ACHN (cell line): ENCODE measurements around the gene ZSCAN20.

Source experiments
- DNase-seq: peaks from one replicate; pipeline ENCODE4 v3.0.0-alpha.2; 2015
- in situ Hi-C: cut with HindIII; loops from 2 replicates; pipeline ENCODE4 v1.10.0; 2017; ENCODE audit warnings: low sequenced_read_pairs, low pct_ligation_motif_present, low pct_unique_long_range_greater_than_20kb

ZSCAN20 gene

DNA sequence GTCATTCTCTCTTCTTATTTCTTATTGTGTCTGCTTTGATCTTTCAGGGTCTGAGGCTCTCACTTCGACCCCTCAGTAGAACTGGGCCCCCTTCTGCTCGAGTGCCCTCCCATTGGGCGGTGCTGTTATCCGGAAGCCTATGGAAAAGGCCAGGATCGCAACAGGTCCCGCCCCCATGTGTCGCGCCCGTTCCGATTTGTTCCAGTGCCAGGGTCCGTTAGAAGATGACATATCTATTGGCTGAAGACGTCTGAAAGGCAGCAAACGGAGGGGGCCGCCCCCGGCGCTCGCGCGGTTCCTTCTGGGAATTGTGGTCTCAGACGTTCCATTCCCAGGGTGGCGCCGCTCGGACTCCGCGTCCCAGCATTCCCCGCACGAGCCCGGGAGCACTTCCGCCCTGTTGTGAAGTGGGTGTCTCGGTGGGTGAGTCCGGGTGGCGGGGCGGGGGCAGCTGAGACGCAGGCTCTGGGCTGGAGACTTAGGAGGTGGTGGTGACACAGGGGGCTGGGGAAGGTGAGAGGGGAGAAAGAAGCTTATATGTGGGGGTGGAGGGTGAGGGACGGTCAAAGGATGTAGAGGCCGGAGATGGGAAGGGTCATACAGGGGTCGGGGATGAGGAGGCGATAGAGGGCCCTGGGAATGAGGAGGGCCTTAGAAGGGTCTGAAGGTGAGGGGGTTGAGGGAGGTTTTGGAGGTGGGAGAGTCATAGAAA is at the start of gene ZSCAN20:
Gene ZSCAN20, plus strand, starts transcription at position 377 of the 712 bp plus-strand sequence. CDS start 6,644 bp downstream, outside the sequence.
- in situ Hi-C loops: no loop called here
- DNase-seq: peak; percentile 95

DNA sequence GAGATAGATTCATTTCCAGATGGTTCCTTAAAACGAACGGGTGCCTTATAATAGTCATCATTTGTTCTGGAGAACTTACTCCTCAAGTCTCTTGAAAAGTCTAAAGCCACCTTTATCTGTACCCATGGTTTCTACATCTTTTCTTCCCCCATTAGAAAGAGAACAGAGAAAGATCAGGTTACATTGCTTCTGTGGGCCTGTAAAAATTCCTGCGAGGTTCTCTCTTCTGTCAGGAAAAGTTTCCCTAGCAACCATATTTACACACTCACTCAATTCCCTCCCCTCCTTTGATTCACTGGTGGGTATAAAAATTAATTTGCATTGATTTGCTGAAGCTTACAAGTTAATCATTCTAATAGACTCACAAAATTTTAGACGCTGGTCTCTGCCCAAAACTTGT is 48.2 kb upstream of the ZSCAN20 start:
- DNase-seq: no peak
- in situ Hi-C loops: no loop called here

DNA sequence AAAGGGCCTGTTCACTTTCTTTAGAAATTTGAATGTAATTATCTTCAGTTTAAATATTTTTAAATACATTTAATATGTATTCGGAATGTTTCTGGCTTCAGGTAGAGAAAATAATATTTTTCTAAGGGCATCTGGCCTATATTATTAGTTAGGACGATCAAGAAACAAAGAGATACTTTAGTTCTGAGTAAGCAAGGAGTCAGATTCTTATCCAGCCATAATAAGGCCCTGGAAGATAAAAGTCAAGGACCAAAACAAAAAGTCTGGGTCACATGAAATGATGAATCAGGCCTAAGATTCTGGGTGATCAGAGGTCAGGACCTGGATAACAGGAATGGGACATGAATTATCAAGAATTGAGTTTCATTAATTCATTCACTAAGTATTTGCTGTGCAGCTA is 47.8 kb upstream of the ZSCAN20 start:
- in situ Hi-C loops: no loop called here
- DNase-seq: no peak

DNA sequence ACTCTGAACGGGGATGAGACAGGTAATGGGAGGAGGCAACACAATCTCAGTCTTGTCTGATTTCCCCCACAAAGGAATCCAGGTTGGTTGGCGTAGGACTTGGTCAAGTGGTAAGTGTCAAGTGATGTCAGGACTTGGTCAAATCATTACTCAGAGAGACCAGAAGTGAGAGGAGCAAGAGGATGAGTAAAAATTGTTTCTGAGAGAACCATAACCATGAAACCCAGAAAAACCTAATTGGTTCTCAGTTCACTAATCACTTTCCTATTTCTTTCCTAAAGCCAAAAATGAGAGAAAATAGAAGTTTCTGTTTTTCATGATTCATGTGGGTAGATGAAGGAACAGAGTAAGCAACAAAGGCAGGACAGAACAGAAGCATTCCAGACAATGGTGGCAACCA is 46.5 kb upstream of the ZSCAN20 start:
- DNase-seq: no peak
- in situ Hi-C loops: no loop called here

DNA sequence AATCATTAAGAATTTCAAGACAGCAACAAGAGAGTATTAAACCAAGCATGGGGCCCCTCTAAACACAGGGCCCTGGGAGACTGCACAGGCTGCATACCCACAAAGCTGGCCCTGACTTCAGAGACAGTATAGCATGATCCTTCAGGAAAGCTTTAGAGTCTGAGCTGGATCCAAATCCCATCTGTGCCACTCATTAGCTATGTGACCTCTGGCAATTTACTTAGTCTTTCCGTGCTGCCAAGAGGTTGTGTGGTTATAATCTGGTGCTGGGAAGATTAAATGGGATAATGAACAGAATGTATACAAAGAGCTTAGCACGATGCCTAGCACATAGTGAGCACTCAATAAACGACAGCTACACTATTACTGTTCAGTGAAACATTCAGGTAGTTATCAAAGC is 45.5 kb upstream of the ZSCAN20 start:
- in situ Hi-C loops: no loop called here
- DNase-seq: no peak

DNA sequence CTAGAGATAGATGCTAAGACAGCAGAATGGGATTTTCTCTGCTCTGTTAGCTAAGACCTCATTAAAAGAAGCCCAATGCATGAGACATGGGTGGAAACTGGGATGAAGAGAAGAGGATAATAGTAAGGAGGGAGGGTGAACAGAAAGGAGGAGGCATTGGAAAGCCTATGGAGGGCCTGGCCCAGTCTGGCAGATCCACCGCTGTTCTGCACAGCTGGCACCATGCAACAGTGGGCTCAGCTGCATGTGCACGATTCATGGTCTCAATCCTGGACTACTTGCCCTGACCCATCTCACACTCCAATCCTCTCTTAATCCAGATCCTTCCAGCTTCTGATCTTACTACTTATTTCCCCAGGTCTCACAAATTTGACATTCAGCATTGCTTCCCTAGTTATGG is 43.8 kb upstream of the ZSCAN20 start:
- DNase-seq: no peak
- in situ Hi-C loops: no loop called here

DNA sequence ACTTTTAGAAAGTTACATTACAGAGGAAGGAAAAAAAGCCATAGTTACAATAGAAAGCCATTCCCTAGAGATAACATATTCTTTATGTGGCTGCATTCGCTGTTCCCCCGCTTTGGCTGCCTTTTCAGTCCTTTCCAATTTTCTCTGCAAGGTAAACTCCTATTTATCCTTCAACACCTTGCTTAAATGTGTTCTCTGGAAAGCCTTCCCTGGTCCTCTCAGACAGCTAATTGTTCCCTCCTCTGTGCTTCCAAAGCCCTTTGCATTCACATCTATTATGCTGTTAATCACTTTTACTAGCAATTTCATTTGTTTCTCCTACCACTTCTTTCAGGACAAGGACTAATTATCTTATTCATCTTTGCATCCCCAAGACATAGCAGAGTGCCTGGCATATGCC is 43.1 kb upstream of the ZSCAN20 start:
- DNase-seq: no peak

DNA sequence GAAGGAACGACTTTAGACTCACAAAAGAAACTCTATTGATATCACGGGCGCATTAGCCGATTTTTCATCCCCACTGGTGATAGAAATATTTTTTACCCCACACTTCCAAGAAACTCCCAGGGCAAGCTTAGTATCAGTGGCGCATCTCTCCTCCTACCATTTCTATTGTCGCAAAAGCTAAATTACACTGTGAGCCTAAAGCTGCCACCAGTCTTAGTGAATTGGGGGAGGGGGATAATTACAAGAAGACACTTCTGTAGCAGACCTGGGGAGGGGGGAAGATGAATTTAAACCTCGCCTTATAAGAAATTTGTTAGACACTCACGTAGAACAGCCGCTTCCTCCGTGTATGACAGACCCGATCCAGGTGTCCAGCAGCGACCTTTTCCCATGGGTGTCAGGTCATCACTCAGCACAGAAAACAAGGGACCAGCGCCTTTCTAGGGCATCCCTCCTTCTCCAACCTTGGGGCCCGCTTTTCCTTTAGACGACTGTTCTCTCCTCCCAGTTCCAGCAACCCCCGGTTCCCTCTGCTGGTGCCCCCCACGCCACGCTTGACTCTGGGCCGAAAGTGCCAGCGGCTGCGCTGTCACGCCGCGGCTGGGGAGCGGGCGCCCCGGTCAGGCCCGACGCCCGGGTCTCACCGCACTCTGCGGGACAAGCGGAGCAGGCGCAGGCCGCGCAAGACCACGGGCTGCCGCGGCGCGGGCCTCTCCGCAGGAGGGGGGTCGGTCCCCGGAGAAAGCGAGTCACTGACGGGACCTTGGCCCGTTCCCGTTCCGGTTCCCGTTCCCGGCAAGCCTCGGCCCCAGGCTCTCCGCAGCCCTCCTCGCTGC is 42.4 kb upstream of the ZSCAN20 start:
- in situ Hi-C loops: no loop called here
- DNase-seq: no peak

More for the DNA sequence above, 43.1 kb upstream of the ZSCAN20 start:
- in situ Hi-C loops: no loop called here

DNA sequence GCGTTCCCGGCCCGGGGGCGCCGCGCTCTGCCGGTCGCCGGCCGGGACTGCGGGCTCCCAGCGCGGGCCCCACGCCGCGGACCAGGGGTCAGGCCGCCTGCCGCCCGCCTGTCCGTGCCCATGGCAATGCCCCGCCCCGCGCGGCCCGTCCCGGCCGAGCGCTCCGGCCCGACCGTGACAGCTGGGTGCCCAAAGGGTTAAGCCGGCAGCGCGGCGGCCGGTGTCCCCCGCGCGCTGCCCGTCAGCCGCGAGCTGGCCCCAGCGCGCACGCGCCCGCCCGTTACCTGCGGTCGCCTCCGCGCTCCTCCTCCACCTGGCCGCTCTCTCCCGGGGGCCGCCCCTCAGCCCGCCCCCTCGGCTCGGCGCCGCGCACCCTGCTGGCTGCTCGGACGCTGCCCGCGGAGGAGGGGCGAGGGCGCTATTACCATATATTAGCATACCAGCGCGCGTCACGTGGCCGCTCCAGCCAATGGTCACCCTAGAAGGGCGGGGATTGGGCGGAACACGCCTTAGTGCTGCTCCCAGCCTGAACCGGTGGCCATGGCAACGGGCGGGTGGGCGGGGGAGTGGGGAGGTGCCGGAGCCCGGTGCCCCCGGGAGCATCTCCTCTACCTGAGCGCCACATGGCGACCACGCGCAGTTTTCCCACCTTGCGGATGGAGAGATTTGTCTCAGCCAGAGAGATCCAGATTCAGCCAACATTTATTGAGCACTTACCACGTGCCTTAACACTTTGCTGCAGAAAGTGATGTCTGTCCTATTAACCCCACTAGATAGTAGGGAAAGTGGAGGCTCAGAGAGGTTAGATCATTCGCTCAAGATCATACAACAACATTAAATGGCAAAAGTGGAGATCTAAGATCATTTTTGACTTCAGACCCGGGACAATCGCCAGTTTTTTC is 41.5 kb upstream of the ZSCAN20 start, which contains the start of gene PHC2:
Gene PHC2, minus strand, starts transcription at position 404 of the 902 bp plus-strand sequence. CDS start 55,556 bp downstream, outside the sequence.
- peak; percentile 92 for DNase-seq
- in situ Hi-C loops: no loop called here

DNA sequence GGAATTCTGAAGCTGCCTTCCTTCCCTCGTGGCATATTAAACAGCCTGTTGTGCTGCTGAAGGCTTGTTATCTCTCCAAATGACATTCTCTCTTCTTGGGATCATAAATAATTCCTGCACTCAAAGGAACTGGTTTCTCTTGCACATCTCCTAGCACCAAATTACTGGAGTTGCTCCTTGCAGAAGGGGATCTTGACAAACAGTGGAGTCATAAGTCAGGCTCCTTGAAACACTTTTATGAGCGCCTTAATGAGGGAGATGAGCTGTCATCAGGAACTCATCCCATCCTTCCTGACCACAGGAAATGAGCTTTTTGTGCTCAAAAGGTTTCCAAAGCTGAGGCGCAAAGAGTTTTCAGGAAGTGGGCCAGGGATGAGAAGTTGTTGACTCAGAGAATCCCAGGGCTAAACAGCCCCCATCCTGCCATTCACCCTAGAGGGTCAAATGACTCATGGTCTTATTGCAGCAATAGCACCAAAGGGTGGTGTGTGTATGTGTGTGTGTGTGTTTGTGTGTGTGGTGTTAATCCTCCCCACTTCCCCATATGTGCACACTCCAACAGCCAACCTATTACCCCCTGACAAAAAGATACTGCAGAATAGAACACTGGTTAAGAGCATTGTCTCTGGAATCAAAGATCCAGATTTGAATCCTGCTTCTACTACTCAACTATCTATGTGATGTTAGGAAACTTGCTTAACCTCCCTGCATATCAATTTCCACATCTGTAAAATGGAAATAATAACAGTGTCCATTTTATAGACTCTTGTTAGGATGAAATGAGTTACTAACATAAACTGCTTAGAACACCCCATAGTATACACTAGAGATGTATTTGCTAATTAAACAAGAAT is 38.7 kb upstream of the ZSCAN20 start:
- peak; percentile 81 for DNase-seq
- in situ Hi-C loops: no loop called here

DNA sequence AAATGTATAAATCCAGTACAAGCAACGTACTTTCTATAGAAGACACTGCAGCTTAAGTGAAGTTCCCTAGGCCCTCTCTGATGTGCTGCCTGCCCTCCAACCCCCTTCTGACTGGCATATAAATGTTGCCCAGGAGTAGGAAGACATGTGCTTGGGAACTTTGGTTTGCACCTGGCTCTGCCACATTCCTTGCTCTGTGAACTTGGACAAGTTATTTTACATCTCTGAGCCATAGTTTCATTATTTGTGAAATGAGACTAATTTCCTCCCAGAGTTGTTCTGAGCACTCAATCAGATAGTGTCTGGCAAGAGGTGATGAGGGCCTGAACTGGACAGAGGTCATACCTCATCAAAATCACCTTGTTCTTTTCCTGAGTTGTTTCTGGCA is 38.1 kb upstream of the ZSCAN20 start:
- no peak for DNase-seq
- in situ Hi-C loops: no loop called here

DNA sequence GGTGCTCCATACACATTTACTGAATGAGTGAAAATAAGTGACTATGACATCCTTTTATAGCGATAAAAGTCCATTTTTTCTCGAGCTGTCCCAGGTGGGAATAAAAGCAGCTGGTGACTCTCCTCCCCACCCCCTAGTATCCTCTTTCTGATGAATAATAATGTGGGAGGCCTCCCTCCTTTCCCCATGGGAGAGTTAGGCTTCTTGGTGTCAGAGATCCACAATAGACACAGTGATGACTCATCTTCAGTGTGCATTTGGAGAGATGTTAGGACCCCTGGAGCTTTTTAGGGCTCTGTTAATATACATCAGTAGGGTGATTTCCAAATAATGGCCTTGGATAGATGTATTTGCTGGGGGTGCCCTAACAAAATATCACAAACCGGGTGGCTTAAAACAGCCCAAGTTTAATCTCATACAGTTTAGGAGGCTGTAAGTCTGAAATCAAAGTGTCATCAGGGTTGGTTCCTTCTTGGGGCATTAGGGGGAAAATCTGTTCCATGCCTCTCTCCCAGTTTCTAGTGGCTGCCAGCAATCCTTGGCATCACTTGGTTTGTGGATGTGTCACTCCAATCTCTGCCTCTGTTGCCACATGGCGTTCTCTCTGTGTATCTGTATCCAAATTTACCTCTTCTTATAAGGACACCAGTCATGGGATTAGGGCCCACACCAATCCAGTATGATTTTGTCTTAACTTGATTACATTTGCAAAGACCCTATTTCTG is 37.2 kb upstream of the ZSCAN20 start:
- in situ Hi-C loops: no loop called here
- no peak for DNase-seq

DNA sequence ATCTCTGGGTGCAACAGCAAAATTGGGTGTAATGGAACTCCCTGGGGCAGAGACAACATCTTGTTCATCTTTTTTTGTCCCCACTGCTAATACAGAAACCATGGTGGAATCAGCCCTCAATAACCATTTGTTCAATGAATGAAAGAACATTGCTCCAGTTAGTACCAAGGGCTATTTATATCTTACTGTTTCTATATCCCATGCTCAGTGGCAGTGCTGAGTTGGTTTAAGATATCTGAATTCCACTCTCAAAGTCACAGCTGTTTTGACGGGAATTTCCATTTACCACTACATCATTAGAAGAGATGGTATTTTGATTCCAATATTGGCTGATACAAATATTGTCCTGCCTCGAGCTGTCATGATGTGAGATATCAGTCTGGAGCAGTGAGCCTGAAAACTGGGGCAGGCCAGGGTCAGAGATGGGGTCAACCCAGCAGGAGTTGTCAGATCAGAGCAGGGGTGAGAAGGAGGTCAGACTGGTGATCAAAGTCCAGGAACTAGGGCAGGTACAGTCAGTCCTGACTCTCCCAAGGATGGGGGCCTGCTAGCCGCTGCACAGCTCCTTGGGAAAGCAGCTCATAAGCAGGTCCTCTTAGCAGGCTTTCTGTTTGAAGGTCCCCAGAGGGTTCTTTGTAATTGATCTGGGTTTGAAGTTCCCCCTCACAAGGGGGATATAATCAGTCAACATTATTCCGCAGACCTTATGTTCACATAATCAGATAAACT is 35.7 kb upstream of the ZSCAN20 start:
- DNase-seq: no peak
- in situ Hi-C loops: no loop called here

DNA sequence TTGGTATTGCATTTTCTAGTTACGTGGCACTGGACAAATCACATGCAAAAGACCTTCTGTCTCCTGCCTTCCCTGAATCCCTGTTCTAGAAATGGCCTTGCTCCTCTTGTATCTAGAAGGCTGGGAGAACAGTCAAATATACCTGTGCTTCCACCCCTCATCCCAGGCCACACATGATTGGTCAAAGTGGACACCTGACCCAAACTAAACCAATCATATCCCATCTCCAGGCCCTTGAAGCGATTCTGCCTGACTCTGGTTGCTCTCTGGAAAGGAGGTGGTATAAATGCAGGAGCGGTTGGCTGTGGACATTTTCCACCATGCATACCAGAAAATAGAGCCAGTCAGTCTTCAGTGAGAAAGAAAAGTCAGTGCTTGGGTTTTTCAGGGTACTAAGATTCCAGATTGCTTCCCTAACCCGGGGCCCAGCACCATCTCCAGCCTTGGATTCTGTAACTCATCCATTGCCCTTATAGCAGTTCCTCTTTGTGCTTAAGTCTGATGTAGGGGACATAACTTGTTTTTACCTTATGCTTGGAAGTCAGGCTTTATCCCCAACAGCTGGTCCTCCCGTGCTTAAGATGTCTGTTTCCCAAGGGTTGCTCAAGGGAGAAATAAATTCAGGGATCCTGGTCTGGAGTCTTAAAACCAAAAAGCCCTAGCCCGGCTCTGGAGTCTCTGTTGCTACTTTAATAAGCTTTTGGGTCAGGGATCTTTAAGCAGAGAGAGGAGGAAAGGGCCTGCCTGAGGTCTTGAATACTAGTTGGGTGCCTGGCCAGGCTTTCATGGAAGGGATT is 33.9 kb upstream of the ZSCAN20 start:
- in situ Hi-C loops: no loop called here
- DNase-seq: no peak

DNA sequence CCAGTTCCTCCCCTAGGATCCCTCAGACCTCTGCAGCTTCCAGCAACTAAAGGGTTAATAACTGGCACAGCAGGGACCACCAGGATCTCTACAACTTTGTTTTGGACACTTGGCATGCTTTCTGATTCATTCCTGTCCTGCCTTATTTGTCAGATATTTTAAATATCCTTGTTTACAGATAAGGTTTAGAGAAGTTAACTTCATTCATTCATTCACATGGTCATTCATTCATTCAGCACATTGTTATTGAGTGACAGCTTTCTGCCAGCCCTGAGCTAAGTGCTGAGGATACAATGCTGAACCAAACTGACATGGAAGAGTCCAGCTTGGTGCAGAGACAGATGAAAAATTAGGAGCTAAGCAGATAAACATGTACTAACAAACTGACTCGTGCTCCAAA is 32.8 kb upstream of the ZSCAN20 start:
- in situ Hi-C loops: no loop called here
- no peak for DNase-seq

DNA sequence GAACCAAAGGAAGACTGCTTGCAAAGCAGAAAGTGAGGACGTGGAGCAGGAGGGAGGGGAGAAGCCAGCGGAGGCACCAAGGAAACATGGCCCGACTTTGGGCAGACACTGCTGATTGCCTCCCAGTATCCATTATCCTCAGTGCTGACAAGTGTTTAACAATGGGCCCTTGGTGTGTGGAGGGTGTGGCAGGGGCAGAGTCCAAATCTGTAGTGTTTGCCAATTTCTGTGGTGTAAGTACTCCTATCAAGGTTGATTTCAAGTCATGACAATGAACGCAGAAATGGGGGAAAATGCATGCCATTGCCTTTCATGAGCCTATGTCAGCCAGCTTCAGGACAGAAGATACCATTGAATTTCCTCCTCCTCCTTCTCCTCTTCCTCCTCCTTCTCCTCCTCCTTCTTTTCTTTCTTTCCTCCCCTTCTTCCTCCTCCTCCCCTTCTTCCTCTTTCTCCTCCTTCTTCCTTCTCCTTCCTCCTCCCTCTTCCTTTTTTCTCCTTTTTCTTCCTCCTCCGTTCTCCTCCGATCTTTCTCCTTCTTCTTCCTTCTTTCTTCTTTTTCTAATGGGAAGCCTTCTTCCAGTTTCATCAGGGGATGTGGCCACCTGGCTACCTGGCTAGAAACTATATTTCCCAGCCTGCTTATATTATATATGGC is 31.2 kb upstream of the ZSCAN20 start:
- in situ Hi-C loops: no loop called here
- no peak for DNase-seq
